Choroid plexus epithelial cell (primary cell): ENCODE data around the gene SLC25A51.

Source experiments
- DNase-seq: peaks from one replicate; pipeline ENCODE4 v3.0.0-alpha.2; 2010; ENCODE audit warnings: low read depth
- H3K4me3 ChIP-seq: 2 replicates; pipeline ENCODE4 v1.5.1; 2011; ENCODE audit warnings: low read depth, mild to moderate bottlenecking, control low read depth, low read length, moderate library complexity
- TF ChIP-seq, protein P1 (sequence below): conservative IDR thresholded peaks from 2 replicates; pipeline ENCODE4 v1.5.1; 2011; ENCODE audit warnings: low read depth, mild to moderate bottlenecking, control low read depth, inconsistent platforms, low read length, moderate library complexity

SLC25A51 gene

DNA sequence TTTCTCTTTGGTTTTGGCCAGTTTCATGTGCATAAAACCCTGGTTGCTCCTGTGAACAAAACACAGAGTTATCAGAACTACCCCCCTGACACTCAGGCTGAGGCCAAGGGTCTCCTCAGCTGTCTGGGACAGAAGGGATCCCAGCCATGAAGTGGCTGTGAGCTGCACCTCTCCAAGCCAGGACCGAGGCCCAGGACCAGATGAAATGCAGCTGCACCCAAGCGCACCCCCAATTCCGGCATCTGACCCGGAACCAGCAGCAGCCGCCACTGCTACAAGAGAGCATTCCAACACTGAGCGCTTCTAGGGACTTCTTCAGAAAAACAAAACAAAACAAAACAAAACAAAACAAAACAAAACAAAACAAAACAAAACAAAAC, 16.0 kb upstream of the SLC25A51 start:
- TF ChIP-seq, protein P1, sequence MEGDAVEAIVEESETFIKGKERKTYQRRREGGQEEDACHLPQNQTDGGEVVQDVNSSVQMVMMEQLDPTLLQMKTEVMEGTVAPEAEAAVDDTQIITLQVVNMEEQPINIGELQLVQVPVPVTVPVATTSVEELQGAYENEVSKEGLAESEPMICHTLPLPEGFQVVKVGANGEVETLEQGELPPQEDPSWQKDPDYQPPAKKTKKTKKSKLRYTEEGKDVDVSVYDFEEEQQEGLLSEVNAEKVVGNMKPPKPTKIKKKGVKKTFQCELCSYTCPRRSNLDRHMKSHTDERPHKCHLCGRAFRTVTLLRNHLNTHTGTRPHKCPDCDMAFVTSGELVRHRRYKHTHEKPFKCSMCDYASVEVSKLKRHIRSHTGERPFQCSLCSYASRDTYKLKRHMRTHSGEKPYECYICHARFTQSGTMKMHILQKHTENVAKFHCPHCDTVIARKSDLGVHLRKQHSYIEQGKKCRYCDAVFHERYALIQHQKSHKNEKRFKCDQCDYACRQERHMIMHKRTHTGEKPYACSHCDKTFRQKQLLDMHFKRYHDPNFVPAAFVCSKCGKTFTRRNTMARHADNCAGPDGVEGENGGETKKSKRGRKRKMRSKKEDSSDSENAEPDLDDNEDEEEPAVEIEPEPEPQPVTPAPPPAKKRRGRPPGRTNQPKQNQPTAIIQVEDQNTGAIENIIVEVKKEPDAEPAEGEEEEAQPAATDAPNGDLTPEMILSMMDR, result no peak
- no peak overlapping the region for H3K4me3 ChIP-seq
- DNase-seq, result no peak

- TF ChIP-seq, protein P1, result no peak
- no peak overlapping the region for H3K4me3 ChIP-seq
- DNase-seq, result no peak
These were observed 15.5 kb upstream of the SLC25A51 start for GRCh38 chr9:37919246-37919955.

- TF ChIP-seq, protein P1, result no peak
- DNase-seq, result no peak
- no peak overlapping the region for H3K4me3 ChIP-seq
These were observed 14.8 kb upstream of the SLC25A51 start for GRCh38 chr9:37918665-37919170.

DNA sequence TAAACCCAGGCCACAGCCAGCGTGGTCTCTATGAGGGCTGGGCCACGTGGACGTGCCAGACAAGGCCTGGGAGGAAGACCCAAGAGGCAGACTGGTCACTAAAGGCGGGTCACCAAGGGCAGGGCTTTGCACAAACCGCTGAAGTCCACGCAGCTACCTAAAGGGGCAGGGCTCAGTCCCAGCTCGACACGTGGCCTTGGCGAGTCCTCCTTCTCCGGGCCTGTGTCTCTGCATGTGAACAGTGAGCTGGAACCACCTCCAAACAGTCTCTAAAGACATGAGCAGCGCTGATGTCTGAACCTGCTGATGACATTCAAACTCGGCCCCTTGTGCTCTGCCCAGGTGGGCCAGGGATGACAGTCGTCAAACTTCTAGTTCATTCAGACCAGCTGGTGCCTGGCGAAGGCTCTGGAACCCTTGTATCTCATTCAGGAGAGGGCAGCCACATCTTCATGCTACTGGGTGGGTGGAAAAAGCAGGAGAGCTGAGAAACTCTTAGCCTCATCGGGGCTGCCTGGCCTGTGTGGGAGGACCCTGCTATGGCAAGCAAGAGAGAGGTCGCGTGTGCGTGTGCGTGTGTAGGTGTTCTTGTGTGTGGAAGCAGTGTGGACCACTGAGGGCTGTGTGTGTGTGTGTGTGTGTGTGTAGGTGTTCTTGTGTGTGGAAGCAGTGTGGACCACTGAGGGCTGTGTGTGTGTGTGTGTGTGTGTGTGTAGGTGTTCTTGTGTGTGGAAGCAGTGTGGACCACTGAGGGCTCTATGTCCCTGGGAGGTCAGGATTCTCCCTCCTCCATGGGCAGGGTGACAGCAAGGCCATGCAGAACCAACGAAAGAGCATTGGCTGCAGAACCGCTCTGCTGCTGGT, 14.1 kb upstream of the SLC25A51 start:
- DNase-seq, result no peak
- TF ChIP-seq, protein P1, result no peak
- no peak overlapping the region for H3K4me3 ChIP-seq

DNA sequence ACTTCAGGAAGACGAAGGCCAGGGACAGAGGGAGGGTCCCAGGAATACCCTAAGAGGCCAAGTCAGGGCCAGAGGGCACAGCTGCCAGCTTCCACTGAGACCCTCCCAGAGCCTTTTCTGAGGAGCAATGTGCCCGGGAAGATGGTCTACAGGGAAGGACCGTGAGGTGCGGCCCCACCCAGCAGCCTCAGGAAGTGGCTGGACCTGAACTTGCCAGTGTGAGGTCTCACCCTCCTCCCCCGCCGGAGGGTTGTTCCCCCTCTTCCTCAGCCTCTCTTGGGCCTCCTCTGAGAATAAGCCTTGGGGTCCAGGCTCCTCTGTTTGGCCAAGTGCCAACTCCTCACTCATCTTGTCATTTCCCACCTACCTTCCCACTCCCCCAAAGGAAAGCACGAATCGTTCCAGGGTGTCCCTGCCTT, 13.4 kb upstream of the SLC25A51 start:
- no peak for DNase-seq
- H3K4me3 ChIP-seq, result no peak overlapping the region
- TF ChIP-seq, protein P1, result no peak

DNA sequence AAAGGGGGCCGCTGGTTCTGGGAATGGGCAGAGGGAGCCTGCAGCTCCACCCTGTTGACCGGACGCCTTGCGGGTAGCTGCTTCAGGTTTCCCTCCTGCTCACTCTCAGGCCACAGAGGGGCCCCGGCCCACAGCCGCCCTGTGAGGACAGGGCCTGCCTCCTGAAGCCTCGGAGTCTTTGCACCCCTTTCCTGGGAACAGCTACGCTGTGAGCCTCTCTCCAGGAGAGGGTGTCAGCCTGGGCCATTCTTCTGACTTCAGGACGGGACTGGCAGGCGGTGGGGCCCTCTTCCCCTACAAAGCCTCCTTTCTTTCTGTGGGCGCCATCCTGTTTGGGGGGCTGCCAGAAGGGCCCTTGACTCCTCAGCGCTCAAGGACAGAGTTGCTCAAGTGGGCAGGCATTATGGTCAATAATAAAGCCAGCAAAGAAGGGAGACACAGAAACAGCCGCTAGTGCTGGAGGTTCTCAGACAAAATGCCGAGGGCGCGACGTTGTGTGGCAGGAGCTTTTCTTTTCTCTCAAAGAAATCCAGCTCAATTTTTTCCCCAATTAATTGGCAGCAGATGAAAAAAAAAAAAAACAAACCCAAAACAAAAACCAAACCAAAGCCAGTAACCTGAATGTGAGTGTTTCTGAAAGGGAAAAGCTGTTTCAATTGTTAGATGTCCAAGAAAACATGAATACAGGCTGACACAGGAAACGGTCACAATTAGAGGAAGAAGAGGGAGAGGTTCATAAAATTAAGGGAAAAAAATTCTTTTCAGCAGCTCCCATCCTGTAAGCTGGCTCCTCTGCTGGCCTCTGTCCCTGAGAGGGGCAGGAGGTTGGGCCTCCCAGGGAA, 12.8 kb upstream of the SLC25A51 start:
- TF ChIP-seq, protein P1, result no peak
- H3K4me3 ChIP-seq, result no peak overlapping the region
- DNase-seq, result no peak
